Activated naive CD4-positive, alpha-beta T cell treated with anti-CD3 and anti-CD28 coated beads, Interleukin-2, amount 10 ng/mL, durations not matched to agents 7 days and 5 days (primary cell): ENCODE results near the gene UBAP2L.
"Not testable (repeated sequence)": the region's sequence is repeated elsewhere in the genome, so short reads cannot be mapped to it uniquely, and the experiment has no call there.

Experiments used
- CTCF ChIA-PET: fragments of 350-600 bp; sonication (Branson Sonifier 250); formaldehyde crosslinking; loops from one replicate; lab custom pipeline; 2021; ENCODE audit warnings: antibody characterized with exemption; lab: Charles Lee
- DNase-seq: peaks from one replicate; pipeline ENCODE4 v3.0.0-alpha.2; 2020
- H3K27ac Mint-ChIP-seq: one replicate; pipeline ENCODE4 v1.8.0; 2021; ENCODE audit warnings: mild to moderate bottlenecking, moderate library complexity, mixed read lengths
- H3K27me3 Mint-ChIP-seq: one replicate; pipeline ENCODE4 v1.8.0; 2021; ENCODE audit warnings: mild to moderate bottlenecking, mixed read lengths
- H3K36me3 Mint-ChIP-seq: one replicate; pipeline ENCODE4 v1.8.0; 2021; ENCODE audit warnings: mixed read lengths
- H3K4me1 Mint-ChIP-seq: one replicate; pipeline ENCODE4 v1.8.0; 2021; ENCODE audit warnings: mixed read lengths
- H3K4me3 Mint-ChIP-seq: one replicate; pipeline ENCODE4 v1.8.0; 2021; ENCODE audit warnings: mild to moderate bottlenecking, moderate library complexity, mixed read lengths
- H3K9me3 Mint-ChIP-seq: one replicate; pipeline ENCODE4 v1.8.0; 2021; ENCODE audit warnings: mixed read lengths

The UBAP2L gene

DNA sequence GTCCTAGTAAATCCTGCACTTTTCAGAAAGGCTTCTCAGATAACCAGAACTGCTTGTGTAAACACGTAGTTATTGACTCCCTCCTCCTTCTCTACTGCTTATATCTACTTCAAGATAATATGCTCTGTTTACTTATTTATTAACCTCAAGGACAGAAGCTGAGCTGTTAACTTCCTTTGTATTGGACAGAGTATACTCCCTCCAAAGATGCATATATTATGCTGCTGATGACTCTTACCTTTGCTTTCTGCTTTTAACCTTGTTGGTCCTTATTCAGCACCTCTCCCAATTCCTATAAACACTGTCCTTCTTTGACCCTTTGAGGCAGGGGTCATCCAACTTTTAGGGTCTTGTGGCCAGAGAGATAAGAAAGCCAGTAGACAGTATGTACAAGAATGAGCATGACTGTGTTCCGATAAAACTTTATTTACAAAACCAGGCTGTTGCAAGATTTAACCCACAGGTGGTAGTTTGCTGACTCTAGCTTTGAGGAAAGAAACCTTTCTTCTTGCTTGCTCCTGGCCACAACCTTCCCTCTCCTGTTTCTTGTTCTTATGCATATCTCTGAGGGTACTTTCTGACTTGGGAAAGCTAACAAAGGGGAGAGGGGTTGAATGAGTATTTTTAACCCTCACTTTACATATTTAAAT is 33.8 kb upstream of the UBAP2L start:
- H3K4me1 Mint-ChIP-seq: peaks cover 22% of the 10 kb centered on the region
- H3K9me3 Mint-ChIP-seq: no peaks in the 10 kb centered on the region
- DNase-seq: no peak
- H3K4me3 Mint-ChIP-seq: no peak overlapping the region
- CTCF ChIA-PET: interaction anchor here (1.0 kb wide), 1 partner anchor 14 kb away, joined by 6 read pairs; no protein-coding TSS in a partner anchor
- H3K27ac Mint-ChIP-seq: no peak overlapping the region
- H3K36me3 Mint-ChIP-seq: peaks cover 7% of the 10 kb centered on the region
- H3K27me3 Mint-ChIP-seq: peaks cover 44% of the 10 kb centered on the region

DNA sequence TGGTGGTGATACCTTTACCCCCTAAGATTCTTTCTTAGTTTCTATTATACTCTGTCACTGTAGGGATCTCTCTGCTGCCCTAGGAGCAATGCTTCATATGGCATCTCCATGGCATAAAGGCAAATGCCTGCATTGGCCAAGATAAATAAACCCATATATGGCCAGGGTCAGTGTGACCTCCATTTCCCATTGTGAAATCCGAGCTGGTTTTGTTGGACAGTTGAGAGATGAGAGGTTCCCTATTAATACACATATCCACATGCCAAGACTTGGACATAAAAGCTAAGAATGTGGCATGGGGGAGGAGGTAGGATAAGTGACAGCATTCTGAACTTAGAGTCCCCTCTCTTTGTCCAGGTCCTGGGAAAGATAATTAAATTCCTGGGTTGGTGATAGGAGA is 30.2 kb upstream of the UBAP2L start:
- Mint-ChIP-seq H3K36me3 (no peaks in the 10 kb centered on the region), H3K27ac (no peak overlapping the region), H3K4me3 (no peak overlapping the region), H3K27me3 (peaks cover 74% of the 10 kb centered on the region), H3K9me3 (no peaks in the 10 kb centered on the region), H3K4me1 (peaks cover 10% of the 10 kb centered on the region)
- DNase-seq: no peak
- CTCF ChIA-PET: interaction anchor here (0.6 to 0.9 kb wide), 2 partner anchors 9 to 154 kb away, joined by 3 read pairs; no protein-coding TSS in a partner anchor

DNA sequence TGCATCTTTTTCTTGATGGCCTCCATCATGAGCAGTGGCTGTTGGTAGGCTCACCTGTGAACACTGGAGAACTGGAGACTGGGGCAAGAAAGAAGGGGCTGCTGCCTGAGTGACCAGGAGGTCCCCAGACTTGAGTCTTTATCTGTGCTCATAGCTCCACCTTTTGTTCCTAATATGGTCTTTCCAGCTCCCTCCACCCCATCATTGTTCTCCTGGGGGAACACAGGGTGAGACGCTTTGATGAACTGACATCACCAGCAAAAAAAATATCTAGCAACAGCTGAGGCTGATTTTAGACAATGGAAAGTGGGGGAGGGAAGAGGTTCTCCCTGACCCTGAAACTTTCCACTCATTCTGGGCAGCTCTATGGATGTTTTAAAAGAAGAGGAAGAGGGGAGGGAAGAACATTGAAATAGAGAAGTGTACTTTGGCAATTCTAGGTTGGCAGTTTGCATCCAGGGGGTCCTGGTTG is 28.7 kb upstream of the UBAP2L start, which contains the start of gene TPM3:
Gene TPM3, minus strand, starts transcription at position 111 of the 472 bp plus-strand sequence. Its CDS starts 82 bp downstream, at position 29.
- no peak within 1 kb of the TSS for H3K27ac Mint-ChIP-seq

DNA sequence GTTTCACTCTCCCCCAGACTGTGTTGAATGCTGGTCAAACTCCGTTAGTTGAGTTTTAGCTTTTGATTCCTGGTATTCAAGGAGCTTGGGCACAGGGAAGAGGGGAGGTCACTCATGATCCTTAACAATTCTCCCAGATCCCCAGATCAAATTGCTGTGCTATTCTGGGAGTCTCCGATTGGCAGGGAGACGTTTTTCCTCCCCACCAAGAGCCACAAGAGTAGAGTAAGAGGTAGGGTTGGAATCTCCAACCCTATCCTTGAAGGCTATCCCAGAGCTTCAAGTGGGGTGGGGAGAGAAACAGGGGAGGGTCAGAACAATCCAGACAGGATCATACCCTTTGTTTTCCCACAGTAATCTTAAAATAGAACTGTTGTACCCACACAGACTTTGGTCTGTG is 28.3 kb upstream of the UBAP2L start:
- H3K4me3 Mint-ChIP-seq: no peak overlapping the region
- H3K4me1 Mint-ChIP-seq: no peaks in the 10 kb centered on the region
- H3K36me3 Mint-ChIP-seq: no peaks in the 10 kb centered on the region
- CTCF ChIA-PET: interaction anchor here (1.1 kb wide), 1 partner anchor 153 kb away, joined by 3 read pairs; no protein-coding TSS in a partner anchor
- H3K27ac Mint-ChIP-seq: no peak overlapping the region
- no peak for DNase-seq
- H3K27me3 Mint-ChIP-seq: peaks cover 70% of the 10 kb centered on the region
- H3K9me3 Mint-ChIP-seq: no peaks in the 10 kb centered on the region

More for the DNA sequence above, 28.7 kb upstream of the UBAP2L start, which contains the start of gene TPM3:
- Mint-ChIP-seq H3K4me3 (no peak within 1 kb of the TSS), H3K9me3 (no peaks in the 10 kb centered on the region), H3K36me3 (no peaks in the 10 kb centered on the region), H3K27me3 (peaks cover 70% of the 10 kb centered on the region), H3K4me1 (no peaks in the 10 kb centered on the region)
- CTCF ChIA-PET: interaction anchor here (1.1 kb wide), 1 partner anchor 153 kb away, joined by 3 read pairs; no protein-coding TSS in a partner anchor
- no peak for DNase-seq

DNA sequence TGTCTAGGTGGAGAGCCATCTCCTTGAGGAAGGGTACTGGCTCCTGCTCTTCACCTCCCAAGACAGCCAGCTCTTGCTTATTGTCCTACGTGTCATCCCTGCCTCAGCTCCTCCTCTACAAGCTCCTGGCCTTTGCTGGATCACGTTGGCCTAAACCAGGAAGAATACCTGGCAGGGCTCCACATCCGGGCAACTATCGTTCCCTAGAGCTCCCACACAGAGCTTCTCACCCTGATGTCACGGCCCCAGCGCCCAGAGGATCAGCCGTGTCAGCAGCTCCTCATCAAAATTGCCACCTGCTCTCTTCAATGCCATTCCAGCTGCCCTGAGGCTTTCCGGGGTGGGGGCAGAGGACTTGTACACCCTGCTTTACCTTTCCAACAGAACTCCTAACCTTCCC is 26.9 kb upstream of the UBAP2L start:
- Mint-ChIP-seq H3K9me3 (no peaks in the 10 kb centered on the region), H3K27ac (no peak overlapping the region), H3K27me3 (peaks cover 59% of the 10 kb centered on the region), H3K4me3 (no peak overlapping the region), H3K36me3 (no peaks in the 10 kb centered on the region), H3K4me1 (no peaks in the 10 kb centered on the region)
- DNase-seq: no peak
- CTCF ChIA-PET: interaction anchor here (1.0 kb wide), 1 partner anchor 141 kb away, joined by 3 read pairs; no protein-coding TSS in a partner anchor

DNA sequence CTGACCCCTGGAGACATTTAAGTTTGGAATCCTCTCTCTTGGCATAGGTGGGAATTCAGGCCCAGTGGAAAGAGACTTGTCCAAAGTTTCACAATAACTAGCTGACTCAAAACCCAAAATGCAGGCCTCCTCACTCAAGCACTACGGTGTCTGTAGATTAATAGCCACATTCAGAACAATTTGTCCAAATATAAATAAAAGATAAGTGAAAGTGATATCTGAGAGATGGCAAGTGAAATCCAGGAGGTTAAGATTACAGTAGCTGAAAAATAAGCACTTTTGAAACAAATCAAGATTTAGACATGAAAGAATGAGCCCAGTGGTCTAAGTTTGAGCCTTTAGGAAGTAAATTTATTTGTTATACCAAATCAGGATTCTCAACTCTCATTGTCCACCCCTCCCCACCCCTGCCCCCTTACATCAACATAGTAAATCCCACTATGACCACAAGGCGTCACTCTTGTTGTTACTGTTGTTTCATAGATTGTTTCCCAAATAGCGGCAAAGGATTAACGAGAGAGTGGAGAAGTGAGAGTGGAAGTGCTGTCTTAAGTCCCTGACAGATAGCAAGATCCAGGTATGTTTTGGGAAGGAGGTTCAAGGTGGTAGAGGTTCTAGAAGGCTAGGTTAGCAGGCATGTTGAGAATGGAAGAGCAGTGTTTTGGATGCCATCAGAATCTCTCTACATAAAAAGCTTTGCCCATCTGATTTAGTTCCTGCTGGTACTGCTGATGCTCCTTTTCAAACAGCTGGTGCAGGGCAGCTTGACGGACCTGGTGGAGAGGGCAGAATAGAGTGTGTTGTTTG is 21.8 kb upstream of the UBAP2L start:
- Mint-ChIP-seq H3K4me1 (no peaks in the 10 kb centered on the region), H3K4me3 (no peak overlapping the region), H3K27ac (no peak overlapping the region), H3K36me3 (no peaks in the 10 kb centered on the region), H3K27me3 (peaks cover 17% of the 10 kb centered on the region), H3K9me3 (no peaks in the 10 kb centered on the region)
- CTCF ChIA-PET: interaction anchor here (0.6 to 4.2 kb wide), 25 partner anchors 8 to 350 kb away, joined by 3 to 63 read pairs (median 4); partner anchors contain the start of genes HAX1 and UBAP2L
- DNase-seq: peak; percentile 54

DNA sequence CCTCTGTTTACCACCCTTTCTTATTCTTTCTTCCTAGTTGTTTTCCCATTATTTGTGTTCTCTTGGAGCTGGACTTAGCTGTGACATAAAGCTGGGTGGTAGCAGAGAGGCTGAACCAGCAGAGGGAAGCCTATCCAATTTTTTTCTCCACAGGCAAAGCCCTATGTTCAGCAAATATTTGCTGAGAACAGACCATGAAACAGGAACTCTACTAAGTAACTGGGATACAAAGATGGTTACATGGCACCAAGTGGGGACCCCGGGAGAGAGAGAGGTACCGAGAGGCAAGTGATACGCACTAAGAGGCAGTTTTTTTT is 21.2 kb upstream of the UBAP2L start:
- no peak overlapping the region for H3K4me3 Mint-ChIP-seq
- no peaks in the 10 kb centered on the region for H3K9me3 Mint-ChIP-seq
- CTCF ChIA-PET: interaction anchor here (0.6 to 4.2 kb wide), 22 partner anchors 8 to 350 kb away, joined by 3 to 63 read pairs (median 4); partner anchors contain the start of genes HAX1 and UBAP2L
- no peaks in the 10 kb centered on the region for H3K36me3 Mint-ChIP-seq
- no peak overlapping the region for H3K27ac Mint-ChIP-seq
- no peak for DNase-seq
- peaks cover 11% of the 10 kb centered on the region for H3K27me3 Mint-ChIP-seq
- no peaks in the 10 kb centered on the region for H3K4me1 Mint-ChIP-seq

DNA sequence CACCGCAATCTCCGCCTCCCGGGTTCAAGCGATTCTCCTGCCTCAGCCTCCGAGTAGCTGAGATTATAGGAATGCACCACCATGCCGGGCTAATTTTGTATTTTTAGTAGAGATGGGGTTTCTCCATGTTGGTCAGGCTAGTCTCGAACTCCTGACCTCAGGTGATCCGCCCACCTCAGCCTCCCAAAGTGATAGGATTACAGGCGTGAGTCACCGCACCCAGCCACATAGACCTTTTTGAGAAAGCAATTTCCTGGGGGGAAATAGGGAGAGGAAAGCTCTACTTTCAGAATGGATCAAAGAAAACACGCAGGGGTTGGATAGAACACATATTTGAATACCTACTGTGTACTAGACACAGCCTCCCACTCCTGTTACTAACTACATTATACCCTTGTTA is 15.0 kb upstream of the UBAP2L start:
- peaks cover 33% of the 10 kb centered on the region for H3K36me3 Mint-ChIP-seq
- not testable (repeated sequence) for DNase-seq, H3K4me3 Mint-ChIP-seq, H3K9me3 Mint-ChIP-seq, H3K4me1 Mint-ChIP-seq, H3K27me3 Mint-ChIP-seq
- H3K27ac Mint-ChIP-seq: peak overlapping the region; percentile 3
- CTCF ChIA-PET: interaction anchor here (1.3 kb wide), 1 partner anchor 66 kb away, joined by 3 read pairs; the partner anchor contains the start of gene HAX1

DNA sequence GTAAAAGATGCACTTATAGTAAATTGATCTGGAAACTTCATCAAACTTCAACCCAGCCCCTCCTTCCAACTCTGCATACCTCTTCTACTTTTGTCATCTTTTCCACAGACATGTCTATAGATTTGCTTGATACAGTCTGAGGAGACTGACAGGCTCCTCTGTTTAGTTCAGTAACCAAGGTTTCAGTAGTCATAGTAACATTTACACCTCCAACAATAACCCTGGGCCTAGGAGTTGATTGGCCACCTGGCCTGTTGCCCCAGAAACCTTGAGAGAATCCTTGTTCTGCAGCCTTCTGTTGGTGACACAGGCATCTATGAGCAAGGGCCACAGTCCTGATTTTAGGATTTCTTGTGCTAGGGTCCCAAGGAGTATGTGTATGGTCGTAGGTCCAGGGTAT is 14.6 kb upstream of the UBAP2L start, which contains the start of gene CFAP141:
Gene CFAP141, minus strand, starts transcription at position 138 of the 400 bp plus-strand sequence. Its CDS starts 26 bp downstream, at position 112.
- Mint-ChIP-seq H3K27ac (peak within 1 kb of the TSS; percentile 3), H3K27me3 (no peaks in the 10 kb centered on the region), H3K9me3 (no peaks in the 10 kb centered on the region), H3K4me3 (no peak within 1 kb of the TSS), H3K4me1 (peaks cover 5% of the 10 kb centered on the region), H3K36me3 (peaks cover 33% of the 10 kb centered on the region)
- CTCF ChIA-PET: interaction anchor here (1.3 kb wide), 1 partner anchor 65 kb away, joined by 3 read pairs; the partner anchor contains the start of gene HAX1
- no peak for DNase-seq

DNA sequence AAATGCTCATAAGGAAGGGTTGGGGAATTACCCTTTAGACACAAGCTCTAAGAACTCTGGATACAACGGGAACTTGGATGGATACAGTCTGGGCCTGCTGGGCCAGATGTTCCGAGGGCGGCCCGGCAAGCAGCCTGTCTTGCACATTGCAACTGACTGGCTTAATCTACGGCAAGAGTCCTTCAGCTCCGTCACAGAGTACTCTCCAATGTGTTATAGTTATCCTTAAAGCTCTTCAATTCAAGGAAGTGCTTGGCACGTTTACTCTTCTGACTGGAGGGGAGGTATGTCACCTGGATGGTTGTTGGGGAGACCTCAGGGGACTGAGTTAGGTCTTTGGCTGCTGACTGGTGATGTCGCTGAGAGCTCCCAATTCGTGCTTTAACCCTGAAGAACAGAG is 13.5 kb upstream of the UBAP2L start:
- Mint-ChIP-seq H3K27ac (no peak overlapping the region), H3K4me3 (no peak overlapping the region), H3K9me3 (no peaks in the 10 kb centered on the region), H3K27me3 (no peaks in the 10 kb centered on the region), H3K36me3 (peaks cover 41% of the 10 kb centered on the region), H3K4me1 (peaks cover 7% of the 10 kb centered on the region)
- DNase-seq: no peak
- CTCF ChIA-PET: interaction anchor here (1.9 kb wide), 1 partner anchor 8 kb away, joined by 7 read pairs; no protein-coding TSS in a partner anchor

DNA sequence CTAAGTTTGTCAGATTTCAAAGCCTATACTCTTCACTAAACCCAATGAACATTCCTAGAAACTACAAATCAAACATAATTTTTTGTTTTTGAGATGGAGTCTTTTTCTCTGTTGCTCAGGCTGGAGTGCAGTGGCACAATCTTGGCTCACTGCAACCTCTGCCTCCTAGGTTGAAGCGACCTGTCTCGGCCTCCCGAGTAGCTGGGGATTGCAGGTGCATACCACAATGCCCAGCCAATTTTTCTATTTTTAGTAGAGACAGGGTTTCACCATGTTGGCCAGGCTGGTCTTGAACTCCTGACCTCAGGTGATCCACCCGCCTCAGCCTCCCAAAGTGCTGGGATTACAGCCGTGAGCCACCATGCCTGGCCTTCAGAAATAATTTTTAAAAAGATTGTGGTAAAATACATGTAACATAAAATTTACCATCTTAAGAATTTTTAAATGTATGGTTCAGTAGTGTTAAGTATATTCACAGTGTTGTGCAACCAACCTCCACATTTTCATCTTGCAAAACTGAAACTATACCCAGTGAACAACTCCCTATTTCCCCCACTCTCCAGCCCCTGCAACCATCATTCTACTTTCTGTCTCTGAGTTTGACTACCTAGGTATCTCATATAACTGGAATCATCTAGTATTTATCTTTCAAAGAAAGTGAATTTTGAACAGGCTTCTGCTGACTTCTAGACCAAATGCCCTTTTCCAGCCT is 11.9 kb upstream of the UBAP2L start:
- H3K36me3 Mint-ChIP-seq: peaks cover 50% of the 10 kb centered on the region
- no peak for DNase-seq
- no peak overlapping the region for H3K4me3 Mint-ChIP-seq
- H3K27ac Mint-ChIP-seq: peak overlapping the region; percentile 2
- CTCF ChIA-PET: interaction anchor here (1.9 kb wide), 1 partner anchor 10 kb away, joined by 7 read pairs; no protein-coding TSS in a partner anchor
- H3K9me3 Mint-ChIP-seq: no peaks in the 10 kb centered on the region
- H3K4me1 Mint-ChIP-seq: peaks cover 7% of the 10 kb centered on the region
- H3K27me3 Mint-ChIP-seq: no peaks in the 10 kb centered on the region

DNA sequence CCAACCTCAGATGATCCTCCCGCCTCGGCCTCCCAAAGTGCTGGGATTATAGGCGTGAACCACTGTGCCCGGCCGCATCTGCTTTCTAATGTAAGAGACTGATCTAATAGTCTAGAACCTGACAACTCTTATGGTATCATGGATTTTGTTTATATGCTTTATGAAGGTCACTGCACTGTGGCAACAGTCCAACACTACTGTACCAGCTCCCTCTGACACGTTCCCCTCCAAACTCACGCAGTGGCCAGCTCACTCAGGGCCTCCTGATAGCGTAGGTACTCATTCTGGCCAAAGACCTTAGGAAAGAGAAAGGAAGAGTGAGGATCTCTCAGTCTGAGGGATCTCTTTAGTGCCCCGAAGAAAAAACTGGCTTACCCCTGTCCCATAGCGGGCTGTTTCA is 8.7 kb upstream of the UBAP2L start:
- no peaks in the 10 kb centered on the region for H3K27me3 Mint-ChIP-seq
- no peak for DNase-seq
- CTCF ChIA-PET: interaction anchor here (1.3 kb wide), 1 partner anchor 13 kb away, joined by 3 read pairs; no protein-coding TSS in a partner anchor
- H3K9me3 Mint-ChIP-seq: no peaks in the 10 kb centered on the region
- no peak overlapping the region for H3K27ac Mint-ChIP-seq
- H3K4me3 Mint-ChIP-seq: no peak overlapping the region
- peaks cover 14% of the 10 kb centered on the region for H3K4me1 Mint-ChIP-seq
- peaks cover 42% of the 10 kb centered on the region for H3K36me3 Mint-ChIP-seq

DNA sequence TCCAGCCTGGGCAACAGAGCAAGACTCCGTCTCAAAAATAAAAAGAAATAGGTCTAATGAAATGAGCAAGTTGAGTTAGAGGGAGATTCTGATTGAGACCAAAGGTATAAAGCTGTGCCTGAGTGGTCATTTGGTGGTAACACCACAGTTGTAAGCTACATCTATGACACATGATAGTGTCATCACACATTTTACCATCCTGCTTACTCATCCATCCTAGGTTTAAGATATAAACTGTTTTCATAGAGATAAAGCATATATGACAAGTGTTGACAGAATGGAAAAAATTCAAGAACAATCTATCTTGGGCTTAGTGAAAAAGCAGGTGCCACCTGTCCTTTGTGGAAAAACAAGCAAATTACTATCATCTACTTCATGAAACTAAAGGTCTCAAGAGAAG is 7.5 kb upstream of the UBAP2L start:
- no peak for DNase-seq
- Mint-ChIP-seq H3K9me3 (no peaks in the 10 kb centered on the region), H3K4me1 (peaks cover 26% of the 10 kb centered on the region), H3K36me3 (peaks cover 46% of the 10 kb centered on the region), H3K27me3 (no peaks in the 10 kb centered on the region), H3K4me3 (no peak overlapping the region), H3K27ac (no peak overlapping the region)
- CTCF ChIA-PET: interaction anchor here (1.1 kb wide), 1 partner anchor 111 kb away, joined by 4 read pairs; no protein-coding TSS in a partner anchor
